ENCODE results near the gene KIF26B. TPM values are rescaled to one million over a fixed set of nuclear protein-coding genes. Genes with fewer than 3 reads are reported as not detected.

KIF26B gene
- total and polyA plus RNA-seq, 2 experiments from 2014 or later = 0.03 to 0.76 TPM

GRCh38 chr1:245107776-245108114, 47.0 kb upstream of the KIF26B start:
- no peaks in the 10 kb centered on the region for H3K79me2 ChIP-seq (replicated peaks; ENCODE audit: insufficient read depth)
- H3K27ac Mint-ChIP-seq = no peak overlapping the region
- H2AFZ ChIP-seq = no peak overlapping the region; the same call in 1 of the 2 replicates
- H3K4me1 ChIP-seq (ENCODE audit: insufficient read depth) = no peaks in the 10 kb centered on the region
- H3K36me3 Mint-ChIP-seq (ENCODE audit: low read depth) = peaks cover 7% of the 10 kb centered on the region; the same call in 2 of the 3 replicates
- peaks cover 9% of the 10 kb centered on the region for H3K9me3 Mint-ChIP-seq
- no peaks in the 10 kb centered on the region for H3K27me3 ChIP-seq (ENCODE audit: insufficient read depth)
- H3K4me1 Mint-ChIP-seq = peaks cover 15% of the 10 kb centered on the region
- ATAC-seq = peak; percentile 53
- H3K4me3 Mint-ChIP-seq = no peak overlapping the region
- TF ChIP-seq POLR2AphosphoS5 (IDR thresholded peaks at IDR 0.05; ENCODE audit: low read depth) (no peak), EZH2 (IDR thresholded peaks at IDR 0.05; ENCODE audit: low read depth, unreplicated experiment) (no peak), ZNF331 (CRISPR knock-in tag; IDR thresholded peaks at IDR 0.05; ENCODE audit: low read depth) (no peak), CTCF (conservative IDR thresholded peaks at IDR 0.05; ENCODE audit: low read depth in 2 of 2) (no peak), ZNF114 (CRISPR knock-in tag; IDR thresholded peaks at IDR 0.05) (no peak), CREB1 (CRISPR knock-in tag; IDR thresholded peaks at IDR 0.05; ENCODE audit: low read depth) (no peak), STAT1 (IDR thresholded peaks at IDR 0.05; ENCODE audit: unreplicated experiment) (no peak), NANOG (IDR thresholded peaks at IDR 0.05; ENCODE audit: borderline replicate concordance) (no peak), EZH2phosphoT487 (IDR thresholded peaks at IDR 0.05; ENCODE audit: unreplicated experiment) (no peak), JUNB (IDR thresholded peaks at IDR 0.05; ENCODE audit: unreplicated experiment) (no peak)
- TF ChIP-seq, protein P1, sequence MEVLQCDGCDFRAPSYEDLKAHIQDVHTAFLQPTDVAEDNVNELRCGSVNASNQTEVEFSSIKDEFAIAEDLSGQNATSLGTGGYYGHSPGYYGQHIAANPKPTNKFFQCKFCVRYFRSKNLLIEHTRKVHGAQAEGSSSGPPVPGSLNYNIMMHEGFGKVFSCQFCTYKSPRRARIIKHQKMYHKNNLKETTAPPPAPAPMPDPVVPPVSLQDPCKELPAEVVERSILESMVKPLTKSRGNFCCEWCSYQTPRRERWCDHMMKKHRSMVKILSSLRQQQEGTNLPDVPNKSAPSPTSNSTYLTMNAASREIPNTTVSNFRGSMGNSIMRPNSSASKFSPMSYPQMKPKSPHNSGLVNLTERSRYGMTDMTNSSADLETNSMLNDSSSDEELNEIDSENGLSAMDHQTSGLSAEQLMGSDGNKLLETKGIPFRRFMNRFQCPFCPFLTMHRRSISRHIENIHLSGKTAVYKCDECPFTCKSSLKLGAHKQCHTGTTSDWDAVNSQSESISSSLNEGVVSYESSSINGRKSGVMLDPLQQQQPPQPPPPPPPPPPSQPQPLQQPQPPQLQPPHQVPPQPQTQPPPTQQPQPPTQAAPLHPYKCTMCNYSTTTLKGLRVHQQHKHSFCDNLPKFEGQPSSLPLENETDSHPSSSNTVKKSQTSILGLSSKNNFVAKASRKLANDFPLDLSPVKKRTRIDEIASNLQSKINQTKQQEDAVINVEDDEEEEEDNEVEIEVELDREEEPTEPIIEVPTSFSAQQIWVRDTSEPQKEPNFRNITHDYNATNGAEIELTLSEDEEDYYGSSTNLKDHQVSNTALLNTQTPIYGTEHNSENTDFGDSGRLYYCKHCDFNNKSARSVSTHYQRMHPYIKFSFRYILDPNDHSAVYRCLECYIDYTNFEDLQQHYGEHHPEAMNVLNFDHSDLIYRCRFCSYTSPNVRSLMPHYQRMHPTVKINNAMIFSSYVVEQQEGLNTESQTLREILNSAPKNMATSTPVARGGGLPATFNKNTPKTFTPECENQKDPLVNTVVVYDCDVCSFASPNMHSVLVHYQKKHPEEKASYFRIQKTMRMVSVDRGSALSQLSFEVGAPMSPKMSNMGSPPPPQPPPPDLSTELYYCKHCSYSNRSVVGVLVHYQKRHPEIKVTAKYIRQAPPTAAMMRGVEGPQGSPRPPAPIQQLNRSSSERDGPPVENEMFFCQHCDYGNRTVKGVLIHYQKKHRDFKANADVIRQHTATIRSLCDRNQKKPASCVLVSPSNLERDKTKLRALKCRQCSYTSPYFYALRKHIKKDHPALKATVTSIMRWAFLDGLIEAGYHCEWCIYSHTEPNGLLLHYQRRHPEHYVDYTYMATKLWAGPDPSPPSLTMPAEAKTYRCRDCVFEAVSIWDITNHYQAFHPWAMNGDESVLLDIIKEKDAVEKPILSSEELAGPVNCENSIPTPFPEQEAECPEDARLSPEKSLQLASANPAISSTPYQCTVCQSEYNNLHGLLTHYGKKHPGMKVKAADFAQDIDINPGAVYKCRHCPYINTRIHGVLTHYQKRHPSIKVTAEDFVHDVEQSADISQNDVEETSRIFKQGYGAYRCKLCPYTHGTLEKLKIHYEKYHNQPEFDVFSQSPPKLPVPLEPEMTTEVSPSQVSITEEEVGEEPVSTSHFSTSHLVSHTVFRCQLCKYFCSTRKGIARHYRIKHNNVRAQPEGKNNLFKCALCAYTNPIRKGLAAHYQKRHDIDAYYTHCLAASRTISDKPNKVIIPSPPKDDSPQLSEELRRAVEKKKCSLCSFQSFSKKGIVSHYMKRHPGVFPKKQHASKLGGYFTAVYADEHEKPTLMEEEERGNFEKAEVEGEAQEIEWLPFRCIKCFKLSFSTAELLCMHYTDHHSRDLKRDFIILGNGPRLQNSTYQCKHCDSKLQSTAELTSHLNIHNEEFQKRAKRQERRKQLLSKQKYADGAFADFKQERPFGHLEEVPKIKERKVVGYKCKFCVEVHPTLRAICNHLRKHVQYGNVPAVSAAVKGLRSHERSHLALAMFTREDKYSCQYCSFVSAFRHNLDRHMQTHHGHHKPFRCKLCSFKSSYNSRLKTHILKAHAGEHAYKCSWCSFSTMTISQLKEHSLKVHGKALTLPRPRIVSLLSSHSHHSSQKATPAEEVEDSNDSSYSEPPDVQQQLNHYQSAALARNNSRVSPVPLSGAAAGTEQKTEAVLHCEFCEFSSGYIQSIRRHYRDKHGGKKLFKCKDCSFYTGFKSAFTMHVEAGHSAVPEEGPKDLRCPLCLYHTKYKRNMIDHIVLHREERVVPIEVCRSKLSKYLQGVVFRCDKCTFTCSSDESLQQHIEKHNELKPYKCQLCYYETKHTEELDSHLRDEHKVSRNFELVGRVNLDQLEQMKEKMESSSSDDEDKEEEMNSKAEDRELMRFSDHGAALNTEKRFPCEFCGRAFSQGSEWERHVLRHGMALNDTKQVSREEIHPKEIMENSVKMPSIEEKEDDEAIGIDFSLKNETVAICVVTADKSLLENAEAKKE (CRISPR knock-in tag; IDR thresholded peaks at IDR 0.05) = no peak
- TF ChIP-seq, protein P2, sequence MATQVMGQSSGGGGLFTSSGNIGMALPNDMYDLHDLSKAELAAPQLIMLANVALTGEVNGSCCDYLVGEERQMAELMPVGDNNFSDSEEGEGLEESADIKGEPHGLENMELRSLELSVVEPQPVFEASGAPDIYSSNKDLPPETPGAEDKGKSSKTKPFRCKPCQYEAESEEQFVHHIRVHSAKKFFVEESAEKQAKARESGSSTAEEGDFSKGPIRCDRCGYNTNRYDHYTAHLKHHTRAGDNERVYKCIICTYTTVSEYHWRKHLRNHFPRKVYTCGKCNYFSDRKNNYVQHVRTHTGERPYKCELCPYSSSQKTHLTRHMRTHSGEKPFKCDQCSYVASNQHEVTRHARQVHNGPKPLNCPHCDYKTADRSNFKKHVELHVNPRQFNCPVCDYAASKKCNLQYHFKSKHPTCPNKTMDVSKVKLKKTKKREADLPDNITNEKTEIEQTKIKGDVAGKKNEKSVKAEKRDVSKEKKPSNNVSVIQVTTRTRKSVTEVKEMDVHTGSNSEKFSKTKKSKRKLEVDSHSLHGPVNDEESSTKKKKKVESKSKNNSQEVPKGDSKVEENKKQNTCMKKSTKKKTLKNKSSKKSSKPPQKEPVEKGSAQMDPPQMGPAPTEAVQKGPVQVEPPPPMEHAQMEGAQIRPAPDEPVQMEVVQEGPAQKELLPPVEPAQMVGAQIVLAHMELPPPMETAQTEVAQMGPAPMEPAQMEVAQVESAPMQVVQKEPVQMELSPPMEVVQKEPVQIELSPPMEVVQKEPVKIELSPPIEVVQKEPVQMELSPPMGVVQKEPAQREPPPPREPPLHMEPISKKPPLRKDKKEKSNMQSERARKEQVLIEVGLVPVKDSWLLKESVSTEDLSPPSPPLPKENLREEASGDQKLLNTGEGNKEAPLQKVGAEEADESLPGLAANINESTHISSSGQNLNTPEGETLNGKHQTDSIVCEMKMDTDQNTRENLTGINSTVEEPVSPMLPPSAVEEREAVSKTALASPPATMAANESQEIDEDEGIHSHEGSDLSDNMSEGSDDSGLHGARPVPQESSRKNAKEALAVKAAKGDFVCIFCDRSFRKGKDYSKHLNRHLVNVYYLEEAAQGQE (IDR thresholded peaks at IDR 0.05; ENCODE audit: unreplicated experiment) = no peak
- TF ChIP-seq, protein P3, sequence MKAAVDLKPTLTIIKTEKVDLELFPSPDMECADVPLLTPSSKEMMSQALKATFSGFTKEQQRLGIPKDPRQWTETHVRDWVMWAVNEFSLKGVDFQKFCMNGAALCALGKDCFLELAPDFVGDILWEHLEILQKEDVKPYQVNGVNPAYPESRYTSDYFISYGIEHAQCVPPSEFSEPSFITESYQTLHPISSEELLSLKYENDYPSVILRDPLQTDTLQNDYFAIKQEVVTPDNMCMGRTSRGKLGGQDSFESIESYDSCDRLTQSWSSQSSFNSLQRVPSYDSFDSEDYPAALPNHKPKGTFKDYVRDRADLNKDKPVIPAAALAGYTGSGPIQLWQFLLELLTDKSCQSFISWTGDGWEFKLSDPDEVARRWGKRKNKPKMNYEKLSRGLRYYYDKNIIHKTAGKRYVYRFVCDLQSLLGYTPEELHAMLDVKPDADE (IDR thresholded peaks at IDR 0.05) = no peak
- H3K4me2 ChIP-seq = no peak overlapping the region
- H3K36me3 ChIP-seq (ENCODE audit: insufficient read depth) = no peaks in the 10 kb centered on the region
- no peaks in the 10 kb centered on the region for H3K9me2 ChIP-seq (ENCODE audit: insufficient read depth)
- DNase-seq (ENCODE audit: low spot score) = no peak
- H3F3A ChIP-seq (replicated peaks; ENCODE audit: low read depth) = no peaks in the 10 kb centered on the region
- H3K4me3 ChIP-seq = no peak overlapping the region
- H3K27ac ChIP-seq (ENCODE audit: low read depth) = no peak overlapping the region
- no peaks in the 10 kb centered on the region for H3K27me3 Mint-ChIP-seq (ENCODE audit: insufficient read depth, low read depth, poor library complexity)
- no peaks in the 10 kb centered on the region; the same call in 1 of the 2 replicates for H4K20me1 ChIP-seq (replicated peaks; ENCODE audit: insufficient read depth)
